GM19239 (cell line): Measurements from ENCODE around the gene TMEM61.
"Not testable (repeated sequence)": the region's sequence is repeated elsewhere in the genome, so short reads cannot be mapped to it uniquely, and the experiment has no call there.

Experiments used
- DNase-seq: peaks from one replicate; pipeline ENCODE4 v3.0.0; 2011; ENCODE audit warnings: low spot score; ENCODE audit not compliant: insufficient read length
- FAIRE-seq: peaks from 2 replicates; lab custom pipeline; 2011; peaks lifted over from hg19 to GRCh38; lab: Jason Lieb, UNC

The TMEM61 gene

GRCh38 chr1:54980528-54981241 lies at the start of gene TMEM61:
TMEM61 (plus strand) TSS chr1:54980628; CDS start chr1:54981066, 438 bp downstream.
- no peak for FAIRE-seq
- DNase-seq: no peak

DNA sequence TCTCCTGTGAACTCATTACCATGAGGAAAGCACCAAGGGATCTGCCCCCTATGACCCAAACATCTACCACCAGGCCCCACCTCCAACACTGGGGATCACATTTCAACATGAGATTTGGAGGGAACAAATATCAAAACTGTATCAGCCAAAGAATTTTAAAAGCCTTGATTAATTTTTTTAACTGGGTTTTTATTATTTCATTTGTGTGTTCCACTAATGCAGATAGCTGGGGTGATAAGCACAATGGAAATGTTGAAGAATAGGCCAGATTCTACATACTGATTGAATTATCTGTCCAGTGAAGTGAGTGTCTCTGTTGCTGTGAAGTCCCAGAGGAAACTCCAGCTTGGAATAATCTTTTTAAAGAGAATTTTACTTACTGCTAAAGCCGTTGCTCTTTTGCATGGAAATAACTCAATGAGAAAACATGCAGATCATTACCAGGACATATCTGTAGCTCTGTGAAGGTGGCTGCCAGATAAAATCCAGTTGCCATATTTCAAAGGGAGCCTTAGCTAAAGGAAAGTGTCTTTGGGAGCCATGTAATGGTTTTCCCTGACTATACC lies 49.1 kb upstream of the TMEM61 start:
- FAIRE-seq (no peak), DNase-seq (no peak)

- DNase-seq, FAIRE-seq: not testable (repeated sequence)
Observed at GRCh38 chr1:54934081-54934480, 46.3 kb upstream of the TMEM61 start.

DNA sequence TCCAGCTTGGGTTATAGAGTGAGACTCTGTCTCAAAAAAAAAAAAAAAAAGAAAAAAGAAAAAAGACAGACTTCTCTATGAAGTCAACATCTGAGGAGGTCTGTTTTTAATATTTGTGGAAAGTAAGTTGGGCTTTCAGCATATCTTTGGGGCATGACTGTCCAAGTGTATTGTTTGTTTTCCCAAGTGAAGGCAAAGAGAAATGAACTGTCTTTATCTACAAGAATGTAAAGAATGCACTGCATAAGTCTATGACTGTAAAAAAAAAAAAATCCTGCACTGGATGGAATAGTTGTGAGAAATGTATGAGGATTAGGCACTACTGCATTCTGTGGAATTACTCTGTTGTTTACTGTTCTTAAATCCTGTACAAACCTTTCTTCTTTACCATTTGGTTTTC lies 45.6 kb upstream of the TMEM61 start:
- DNase-seq: no peak
- no peak for FAIRE-seq

DNA sequence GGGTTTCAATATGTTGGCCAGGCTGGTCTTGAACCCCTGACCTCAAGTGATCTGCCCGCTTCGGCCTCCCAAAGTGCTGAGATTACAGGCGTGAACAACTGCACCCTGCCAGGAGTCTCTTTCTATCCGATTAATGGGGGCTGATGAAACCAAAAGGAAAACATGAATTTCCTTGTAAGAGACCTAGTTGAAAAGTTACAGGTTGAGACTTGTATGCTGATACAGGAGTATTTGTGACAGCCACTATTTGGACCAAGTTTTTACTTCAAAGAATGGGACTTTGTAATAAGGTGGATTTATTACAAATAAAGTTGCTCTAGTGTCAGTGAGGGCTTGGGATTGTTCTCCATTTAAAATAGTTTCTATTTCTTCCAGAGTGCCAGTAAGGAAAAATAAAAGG lies 43.6 kb upstream of the TMEM61 start:
- no peak for FAIRE-seq
- DNase-seq: no peak

DNA sequence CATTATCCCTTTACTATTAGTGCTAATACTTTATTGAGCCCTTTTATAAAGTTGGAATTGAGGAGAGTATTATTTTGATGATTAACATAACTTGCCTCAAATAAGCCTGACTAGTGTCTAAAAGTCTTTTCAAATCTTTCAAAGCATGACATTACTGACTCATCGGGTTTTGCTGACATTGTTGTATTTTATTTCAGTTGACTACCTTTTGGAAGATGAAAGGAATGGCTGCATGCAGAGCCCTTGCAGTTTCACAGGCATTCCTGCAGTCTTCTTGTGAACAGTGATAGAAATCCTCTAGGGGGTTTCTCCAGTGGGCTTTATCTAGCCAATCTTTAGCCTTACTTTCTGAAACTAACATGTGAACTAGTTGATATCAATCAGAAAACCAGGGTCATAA lies 43.0 kb upstream of the TMEM61 start:
- FAIRE-seq (no peak), DNase-seq (no peak)

DNA sequence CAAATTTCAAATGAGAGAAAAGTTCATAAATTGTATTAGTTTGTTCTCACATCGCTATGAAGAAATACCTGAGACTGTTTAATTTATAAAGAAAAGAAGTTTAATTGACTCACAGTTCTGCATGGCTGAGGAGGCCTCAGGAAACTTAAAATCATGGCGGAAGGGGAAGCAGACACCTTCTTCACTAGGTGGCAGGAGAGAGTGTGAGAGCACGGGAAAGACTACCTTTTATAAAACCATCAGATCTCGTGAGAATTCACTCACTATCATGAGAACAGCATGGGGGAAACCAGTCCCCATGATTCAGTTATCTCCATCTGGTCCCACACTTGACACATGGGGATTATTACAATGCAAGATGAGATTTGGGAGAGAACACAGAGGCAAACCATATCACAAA lies 41.5 kb upstream of the TMEM61 start:
- not testable (repeated sequence) for DNase-seq, FAIRE-seq

- FAIRE-seq (no peak), DNase-seq (no peak)
Observed at GRCh38 chr1:54940042-54940441, 40.4 kb upstream of the TMEM61 start.

GRCh38 chr1:54942976-54943375 lies 37.5 kb upstream of the TMEM61 start:
- FAIRE-seq: no peak

GRCh38 chr1:54944610-54945392 lies 35.6 kb upstream of the TMEM61 start:
- DNase-seq (peak; percentile 61), FAIRE-seq (peak; percentile 68)

More at GRCh38 chr1:54942976-54943375, 37.5 kb upstream of the TMEM61 start:
- DNase-seq: no peak

- no peak for DNase-seq
Observed at GRCh38 chr1:54945393-54945936, 35.0 kb upstream of the TMEM61 start.

DNA sequence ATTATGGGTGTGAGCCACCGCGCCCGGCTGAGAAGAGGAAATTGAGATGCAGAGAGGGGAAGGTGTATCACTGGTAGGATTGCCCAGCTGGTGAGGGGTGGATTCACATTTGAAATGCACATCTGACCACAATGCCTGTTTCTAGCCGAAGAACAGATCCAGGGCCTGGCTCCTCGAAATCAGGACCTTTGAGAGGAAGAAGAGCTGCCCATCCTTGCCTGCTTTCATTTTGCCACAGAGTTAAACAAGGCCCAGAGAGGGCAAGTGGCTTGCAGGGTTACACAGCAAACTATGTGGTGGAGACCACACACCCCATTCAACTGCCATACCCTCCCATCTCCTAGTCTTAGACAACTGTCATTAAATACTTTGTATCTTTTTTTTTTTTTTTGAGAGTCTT lies 32.9 kb upstream of the TMEM61 start:
- FAIRE-seq: no peak
- DNase-seq: no peak

More at GRCh38 chr1:54945393-54945936, 35.0 kb upstream of the TMEM61 start:
- FAIRE-seq: no peak

GRCh38 chr1:54949053-54949452 lies 31.4 kb upstream of the TMEM61 start:
- FAIRE-seq (no peak), DNase-seq (no peak)

DNA sequence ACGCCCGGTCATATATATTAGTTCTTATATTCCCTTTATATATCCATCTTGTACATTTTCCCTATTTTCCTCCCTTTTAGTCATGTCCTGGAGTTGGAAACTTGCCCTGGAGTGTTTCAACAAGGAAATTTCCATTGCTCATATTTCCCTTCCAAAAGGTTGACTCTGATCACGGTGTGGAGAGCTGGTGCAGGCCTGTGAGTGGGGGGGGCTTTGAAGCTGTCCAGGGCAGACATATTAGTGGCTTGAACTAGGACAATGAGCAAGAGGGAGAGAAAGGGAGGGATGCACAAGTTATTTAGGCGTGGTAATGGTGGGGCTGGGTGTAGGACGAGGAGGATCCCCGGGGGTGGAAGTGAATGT lies 30.4 kb upstream of the TMEM61 start:
- DNase-seq (no peak), FAIRE-seq (no peak)

GRCh38 chr1:54950369-54951163 lies 29.9 kb upstream of the TMEM61 start:
- DNase-seq (peak; percentile 35), FAIRE-seq (peak; percentile 88)

DNA sequence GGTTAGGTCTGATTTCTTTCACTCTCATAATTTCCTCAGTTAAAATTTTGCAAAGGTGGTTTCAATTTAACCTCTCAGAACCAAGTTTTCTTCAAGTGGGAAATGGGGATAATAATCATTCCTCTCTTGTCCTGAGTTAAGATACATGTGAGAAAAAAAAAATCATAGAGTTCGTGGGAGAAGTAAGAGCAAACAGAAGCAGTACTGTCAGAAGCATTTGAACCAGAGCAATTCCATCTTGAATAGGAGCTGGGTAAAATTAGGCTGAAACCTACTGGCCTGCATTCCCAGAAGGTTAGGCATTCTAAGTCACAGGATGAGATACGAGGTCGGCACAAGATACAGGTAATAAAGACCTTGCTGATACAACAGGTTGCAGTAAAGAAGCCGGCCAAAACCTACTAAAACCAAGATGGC lies 28.6 kb upstream of the TMEM61 start:
- FAIRE-seq: no peak
- no peak for DNase-seq

DNA sequence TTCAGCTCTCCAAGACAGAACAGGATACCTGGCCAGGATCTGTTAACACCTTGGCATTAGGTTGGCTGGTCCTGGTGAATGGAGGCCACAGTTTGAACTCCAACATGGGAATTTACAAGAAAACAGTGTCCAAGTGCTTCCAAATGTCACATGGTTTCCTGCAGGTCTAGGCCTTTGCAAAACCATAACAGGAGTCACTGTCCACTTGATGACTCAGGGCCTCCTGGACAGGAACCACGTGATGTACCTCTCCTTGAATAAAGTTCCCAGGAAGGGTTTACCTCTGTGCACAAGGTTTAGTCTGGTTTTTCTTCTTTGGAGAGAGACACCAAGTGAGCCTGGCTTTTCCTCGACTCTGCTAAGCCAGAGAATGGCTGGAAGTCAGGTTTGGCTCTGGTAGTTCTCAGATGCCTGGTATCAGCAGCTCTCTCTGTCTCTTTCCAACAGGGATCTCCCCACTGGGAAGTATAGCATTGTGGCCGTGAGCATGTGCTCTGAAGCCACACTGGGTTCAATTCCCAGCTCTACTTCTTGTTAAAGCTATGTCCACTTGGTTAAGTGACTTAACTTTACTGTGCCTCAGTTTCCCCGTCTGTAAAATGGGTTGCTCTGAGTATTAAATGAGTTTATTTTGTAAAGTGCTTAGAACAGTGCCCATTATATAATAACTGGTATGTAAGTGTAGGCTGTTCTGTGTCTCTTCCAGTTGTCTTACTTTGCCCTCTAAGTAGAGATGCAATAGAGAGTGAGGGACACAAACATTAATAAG lies 27.3 kb upstream of the TMEM61 start:
- FAIRE-seq: no peak
- no peak for DNase-seq

GRCh38 chr1:54953846-54954245 lies 26.6 kb upstream of the TMEM61 start:
- DNase-seq (no peak), FAIRE-seq (no peak)

DNA sequence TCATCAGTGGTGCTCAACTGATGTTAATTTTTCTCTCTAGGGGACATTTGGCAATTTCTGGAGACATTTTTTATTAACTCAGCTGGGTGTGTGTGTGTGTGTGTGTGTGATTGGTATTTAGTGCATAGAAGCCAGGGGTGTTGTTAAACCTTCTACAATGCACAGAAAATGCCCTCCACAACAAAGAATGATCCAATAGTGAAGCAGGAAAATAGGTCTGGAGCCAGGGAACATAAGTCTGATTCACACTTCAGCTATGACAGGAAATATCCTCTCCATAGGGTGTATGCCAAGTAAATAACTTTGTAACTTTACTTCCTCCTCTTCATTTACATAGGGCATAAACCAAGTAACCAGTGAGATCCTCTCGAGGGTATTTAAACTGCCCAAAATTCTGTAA lies 25.1 kb upstream of the TMEM61 start:
- FAIRE-seq: no peak

More for the DNA sequence above, 25.1 kb upstream of the TMEM61 start:
- no peak for DNase-seq
